K562 (cell line): ENCODE results near the gene BRPF1. TPM values are rescaled to one million over a fixed set of nuclear protein-coding genes. Genes with fewer than 3 reads are reported as not detected.
A peak's percentile ranks its signal among the peaks of the same experiment; 100 is the strongest.

Experiments
- BDP1 ChIP-seq: IDR thresholded peaks from 3 replicates; pipeline ENCODE4 v1.6.1; 2011; ENCODE audit not compliant: insufficient read length, insufficient read depth
- GABPA ChIP-seq: fragments of 200-800 bp; sonication (Bioruptor generic); conservative IDR thresholded peaks from 2 replicates; pipeline ENCODE4 v1.6.1; 2016; ENCODE audit warnings: low read depth, missing genetic modification characterization, missing compliant biosample characterization
- KAT7 ChIP-seq: sonication (generic); formaldehyde crosslinking; IDR thresholded peaks from 2 replicates; pipeline ENCODE4 v1.8.0; 2022; ENCODE audit warnings: missing genetic modification reagents, mild to moderate bottlenecking, borderline replicate concordance
- MTF1 ChIP-seq: fragments of 250-450 bp; sonication (Bioruptor Pico); IDR thresholded peaks from 2 replicates; pipeline ENCODE4 v1.9.0; 2021; ENCODE audit warnings: moderate library complexity, mild to moderate bottlenecking, inconsistent platforms, borderline replicate concordance
- NBN ChIP-seq: fragments of 450-650 bp; IDR thresholded peaks from 2 replicates; pipeline ENCODE4 v1.6.1; 2016; ENCODE audit warnings: low read depth, mild to moderate bottlenecking
- PKNOX1 ChIP-seq: fragments of 450-650 bp; IDR thresholded peaks from 2 replicates; pipeline ENCODE4 v1.6.1; 2016
- RBBP5 ChIP-seq: fragments of 200-600 bp; sonication (generic); IDR thresholded peaks from 2 replicates; pipeline ENCODE4 v1.6.1; 2012; ENCODE audit warnings: borderline replicate concordance, mild to moderate bottlenecking, low read length, control low read depth, inconsistent platforms; ENCODE audit not compliant: insufficient read depth, poor library complexity, severe bottlenecking
- RBM22 ChIP-seq: fragments of 200-400 bp; formaldehyde crosslinking; IDR thresholded peaks from 2 replicates; pipeline ENCODE4 v1.6.1; 2018; ENCODE audit warnings: low read length, low read depth; ENCODE audit not compliant: poor library complexity, severe bottlenecking
- SNIP1 ChIP-seq: fragments of 450-650 bp; IDR thresholded peaks from 2 replicates; pipeline ENCODE4 v1.7.1; 2017; ENCODE audit warnings: low read depth, mild to moderate bottlenecking
- TBP ChIP-seq: optimal IDR thresholded peaks from 2 replicates; pipeline ENCODE3; 2011; ENCODE audit warnings: low read depth, low read length, improper control_type of control experiment
- U2AF2 ChIP-seq: fragments of 200-400 bp; formaldehyde crosslinking; optimal IDR thresholded peaks from 2 replicates; pipeline ENCODE3; 2017; ENCODE audit warnings: low read depth, mild to moderate bottlenecking, low read length
- ZFP36 ChIP-seq: fragments of 150-350 bp; IDR thresholded peaks from 2 replicates; pipeline ENCODE4 v1.6.1; 2018; ENCODE audit warnings: low read length, low read depth; ENCODE audit not compliant: partially characterized antibody
- ZNF253 ChIP-seq: fragments of 250-450 bp; sonication (Bioruptor Pico); conservative IDR thresholded peaks from 2 replicates; pipeline ENCODE4 v1.6.1; 2021; ENCODE audit warnings: mild to moderate bottlenecking
- ZNF584 ChIP-seq: fragments of 200-800 bp; sonication (Bioruptor generic); IDR thresholded peaks from 2 replicates; pipeline ENCODE4 v1.6.1; 2016; ENCODE audit warnings: low read depth, mild to moderate bottlenecking, missing genetic modification characterization, missing compliant biosample characterization
- ZNF766 ChIP-seq: fragments of 200-800 bp; sonication (Bioruptor generic); conservative IDR thresholded peaks from 2 replicates; pipeline ENCODE4 v1.6.1; 2016; ENCODE audit warnings: missing genetic modification characterization, missing compliant biosample characterization
- polyA plus RNA-seq, 8 experiments: library from polyadenylated mRNA; depleted of rRNA in 4 of 8; stranded (reverse) in 5 of 8; unstranded in 3 of 8; fragments of >200 nt; fragmentation: Nextera tagmentation in 2 of 8; fragmentation: Illumina TruSeq in 1 of 8; extraction: Ambion mirVana in 2 of 8; extraction: Trizol in 1 of 8; gene quantifications; 2 replicates each; pipeline versions ENCODE4 v1.2.1 to v1.2.3, GENCODE V29; 2011 to 2014; ENCODE audit warnings: inconsistent platforms in 1 of 8, missing spikeins in 1 of 8
- total RNA-seq, 7 experiments: library from RNA; depleted of rRNA in 6 of 7; stranded (reverse); fragments of >200 nt in 6 of 7; fragmentation: Illumina TruSeq in 2 of 7; extraction: Trizol in 2 of 7; gene quantifications; 2 replicates each; pipeline versions ENCODE4 v1.2.1 to v1.2.3, GENCODE V29; 2011 to 2021; ENCODE audit warnings: low replicate concordance in 1 of 7
- TF ChIP-seq, protein P1 (sequence below): fragments of 450-650 bp; IDR thresholded peaks from 2 replicates; pipeline ENCODE4 v1.7.1; 2018; ENCODE audit warnings: mild to moderate bottlenecking, low read depth; ENCODE audit not compliant: partially characterized antibody
- TF ChIP-seq, protein P2 (sequence below): fragments of 450-650 bp; formaldehyde crosslinking; IDR thresholded peaks from 2 replicates; pipeline ENCODE4 v1.4.0; 2020; ENCODE audit warnings: mild to moderate bottlenecking, moderate library complexity
- TF ChIP-seq, protein P3 (sequence below), 2 experiments: fragments of 200-800 bp in 1 of 2; sonication (Bioruptor generic) in 1 of 2; sonication (generic) in 1 of 2; formaldehyde crosslinking in 1 of 2; IDR thresholded peaks in 1 of 2; conservative IDR thresholded peaks in 1 of 2; 2 replicates each; pipeline versions ENCODE4 v1.5.0 to v1.6.1; 2016 to 2020; ENCODE audit warnings: missing compliant biosample characterization in 1 of 2, missing genetic modification characterization in 1 of 2, missing genetic modification reagents in 1 of 2

The BRPF1 gene
- total and polyA plus RNA-seq, 9 of the 15 experiments (the other 6 are each of a cell fraction or from before 2014, with no cell fraction given), result 1.1 to 40.2 (median 23.5) TPM

GRCh38 chr3:9704347-9705322 lies 26.9 kb upstream of the BRPF1 start (continued):
- TF ChIP-seq, protein P1, sequence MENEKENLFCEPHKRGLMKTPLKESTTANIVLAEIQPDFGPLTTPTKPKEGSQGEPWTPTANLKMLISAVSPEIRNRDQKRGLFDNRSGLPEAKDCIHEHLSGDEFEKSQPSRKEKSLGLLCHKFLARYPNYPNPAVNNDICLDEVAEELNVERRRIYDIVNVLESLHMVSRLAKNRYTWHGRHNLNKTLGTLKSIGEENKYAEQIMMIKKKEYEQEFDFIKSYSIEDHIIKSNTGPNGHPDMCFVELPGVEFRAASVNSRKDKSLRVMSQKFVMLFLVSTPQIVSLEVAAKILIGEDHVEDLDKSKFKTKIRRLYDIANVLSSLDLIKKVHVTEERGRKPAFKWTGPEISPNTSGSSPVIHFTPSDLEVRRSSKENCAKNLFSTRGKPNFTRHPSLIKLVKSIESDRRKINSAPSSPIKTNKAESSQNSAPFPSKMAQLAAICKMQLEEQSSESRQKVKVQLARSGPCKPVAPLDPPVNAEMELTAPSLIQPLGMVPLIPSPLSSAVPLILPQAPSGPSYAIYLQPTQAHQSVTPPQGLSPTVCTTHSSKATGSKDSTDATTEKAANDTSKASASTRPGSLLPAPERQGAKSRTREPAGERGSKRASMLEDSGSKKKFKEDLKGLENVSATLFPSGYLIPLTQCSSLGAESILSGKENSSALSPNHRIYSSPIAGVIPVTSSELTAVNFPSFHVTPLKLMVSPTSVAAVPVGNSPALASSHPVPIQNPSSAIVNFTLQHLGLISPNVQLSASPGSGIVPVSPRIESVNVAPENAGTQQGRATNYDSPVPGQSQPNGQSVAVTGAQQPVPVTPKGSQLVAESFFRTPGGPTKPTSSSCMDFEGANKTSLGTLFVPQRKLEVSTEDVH, result no peak
- TF ChIP-seq RBM22 (no peak), ZFP36 (no peak), GABPA (tag) (peak; percentile 83), ZNF253 (no peak), ZNF766 (CRISPR knock-in tag) (peak; percentile 89), KAT7 (CRISPR knock-in tag) (no peak), SNIP1 (no peak), BDP1 (no peak), ZNF584 (CRISPR knock-in tag) (0 out of 2 replicates have a peak, but pooled peaks have one; percentile 56), RBBP5 (no peak), TBP (no peak), U2AF2 (no peak), PKNOX1 (no peak), NBN (no peak), MTF1 (CRISPR knock-in tag) (no peak)
- TF ChIP-seq, protein P2, sequence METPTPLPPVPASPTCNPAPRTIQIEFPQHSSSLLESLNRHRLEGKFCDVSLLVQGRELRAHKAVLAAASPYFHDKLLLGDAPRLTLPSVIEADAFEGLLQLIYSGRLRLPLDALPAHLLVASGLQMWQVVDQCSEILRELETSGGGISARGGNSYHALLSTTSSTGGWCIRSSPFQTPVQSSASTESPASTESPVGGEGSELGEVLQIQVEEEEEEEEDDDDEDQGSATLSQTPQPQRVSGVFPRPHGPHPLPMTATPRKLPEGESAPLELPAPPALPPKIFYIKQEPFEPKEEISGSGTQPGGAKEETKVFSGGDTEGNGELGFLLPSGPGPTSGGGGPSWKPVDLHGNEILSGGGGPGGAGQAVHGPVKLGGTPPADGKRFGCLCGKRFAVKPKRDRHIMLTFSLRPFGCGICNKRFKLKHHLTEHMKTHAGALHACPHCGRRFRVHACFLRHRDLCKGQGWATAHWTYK (CRISPR knock-in tag), result no peak
- TF ChIP-seq, protein P3, sequence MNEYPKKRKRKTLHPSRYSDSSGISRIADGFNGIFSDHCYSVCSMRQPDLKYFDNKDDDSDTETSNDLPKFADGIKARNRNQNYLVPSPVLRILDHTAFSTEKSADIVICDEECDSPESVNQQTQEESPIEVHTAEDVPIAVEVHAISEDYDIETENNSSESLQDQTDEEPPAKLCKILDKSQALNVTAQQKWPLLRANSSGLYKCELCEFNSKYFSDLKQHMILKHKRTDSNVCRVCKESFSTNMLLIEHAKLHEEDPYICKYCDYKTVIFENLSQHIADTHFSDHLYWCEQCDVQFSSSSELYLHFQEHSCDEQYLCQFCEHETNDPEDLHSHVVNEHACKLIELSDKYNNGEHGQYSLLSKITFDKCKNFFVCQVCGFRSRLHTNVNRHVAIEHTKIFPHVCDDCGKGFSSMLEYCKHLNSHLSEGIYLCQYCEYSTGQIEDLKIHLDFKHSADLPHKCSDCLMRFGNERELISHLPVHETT (CRISPR knock-in tag; conservative IDR thresholded peaks at IDR 0.05 in 1 of 2, IDR thresholded peaks at IDR 0.05 in 1 of 2), result peak; percentile 49 to 98; a peak in 2 of 4 replicates
